Measurements from ENCODE around the gene KSR2. TPM values are rescaled to one million over a fixed set of nuclear protein-coding genes. Genes with fewer than 3 reads are reported as not detected.

Gene KSR2
- total and polyA plus RNA-seq, 3 experiments from 2014 or later: 0.07 to 0.11 TPM; not detected in 1

DNA sequence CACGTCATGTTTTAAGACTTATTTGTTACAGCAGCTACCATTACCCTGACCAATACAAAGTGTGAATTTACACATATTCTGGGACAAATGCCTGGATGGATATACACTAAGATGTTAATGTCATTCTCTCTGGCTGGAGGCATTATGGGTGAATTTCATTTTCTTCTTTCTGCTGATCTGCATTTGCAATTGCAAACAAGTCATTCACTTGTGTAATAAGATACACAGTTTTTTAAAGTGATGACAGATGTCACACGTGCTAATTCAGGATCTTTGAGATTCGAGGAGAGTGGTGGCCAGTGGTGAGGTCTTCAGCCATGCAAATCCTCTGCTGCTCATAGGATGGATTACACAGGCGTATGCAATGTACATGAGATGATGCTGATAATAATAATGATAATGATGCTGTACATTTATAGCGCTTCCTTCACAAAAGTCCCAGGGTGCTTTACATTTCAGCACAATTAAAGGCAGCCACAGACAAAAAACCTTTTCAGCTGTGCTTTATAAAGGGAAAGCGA, 451.5 kb downstream of the KSR2 start:
- Mint-ChIP-seq H3K9me3 (peaks cover 0 to 5% (median 2%) of the 10 kb centered on the region in 5 donors), H3K36me3 (no peaks in the 10 kb centered on the region), H3K27me3 (peaks cover 0 to 4% of the 10 kb centered on the region in 2 donors), H3K4me1 (no peaks in the 10 kb centered on the region), H3K4me3 (no peak overlapping the region), H3K27ac (no peak overlapping the region)
- Histone ChIP-seq H3K27me3 (ENCODE audit: insufficient read depth, low read length, poor library complexity, severe bottlenecking) (no peaks in the 10 kb centered on the region), H3K36me3 (ENCODE audit: insufficient read depth, low read length) (no peaks in the 10 kb centered on the region), H3K4me1 (ENCODE audit: insufficient read depth, low read length) (no peaks in the 10 kb centered on the region), H3K27ac (ENCODE audit: low read depth, low read length) (no peak overlapping the region), H3K9me3 (ENCODE audit: low read length) (no peaks in the 10 kb centered on the region), H3K4me3 (ENCODE audit: low read length) (no peak overlapping the region)
- CTCF ChIA-PET: no interaction called here
- no peak for DNase-seq
- POLR2A ChIA-PET: no interaction called here

DNA sequence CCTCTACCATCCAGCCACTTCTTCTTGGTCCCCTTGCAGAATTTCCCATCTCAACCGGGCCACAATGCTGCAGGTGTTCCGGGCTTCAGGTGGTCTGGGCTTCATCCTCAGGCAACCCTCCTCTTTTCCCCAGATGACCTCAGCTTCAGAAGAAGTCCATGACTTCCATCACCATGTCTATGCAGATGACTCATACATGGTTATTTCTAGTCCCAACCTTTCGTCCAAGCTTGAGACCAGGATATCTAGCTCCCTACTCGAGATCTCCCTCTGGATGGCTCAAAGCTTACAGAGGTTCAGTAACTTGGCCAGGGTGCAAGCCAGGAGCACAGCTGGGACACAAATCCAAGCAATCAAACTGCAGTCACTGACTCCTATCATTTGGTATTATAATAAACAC, 452.8 kb downstream of the KSR2 start:
- H3K9me3 Mint-ChIP-seq: peaks cover 0 to 4% (median 2%) of the 10 kb centered on the region in 5 donors
- H3K4me1 Mint-ChIP-seq: no peaks in the 10 kb centered on the region
- no peak overlapping the region for H3K27ac Mint-ChIP-seq
- H3K36me3 Mint-ChIP-seq: no peaks in the 10 kb centered on the region
- ChIA-PET POLR2A (no interaction called here), CTCF (no interaction called here)
- H3K27me3 Mint-ChIP-seq: peaks cover 0 to 4% of the 10 kb centered on the region in 2 donors
- H3K27ac ChIP-seq (ENCODE audit: low read depth, low read length): no peak overlapping the region
- no peaks in the 10 kb centered on the region for H3K36me3 ChIP-seq (ENCODE audit: insufficient read depth, low read length)
- H3K4me3 Mint-ChIP-seq: no peak overlapping the region
- H3K4me3 ChIP-seq (ENCODE audit: low read length): no peak overlapping the region
- no peaks in the 10 kb centered on the region for H3K4me1 ChIP-seq (ENCODE audit: insufficient read depth, low read length)
- no peak for DNase-seq
- H3K9me3 ChIP-seq (ENCODE audit: low read length): no peaks in the 10 kb centered on the region
- no peaks in the 10 kb centered on the region for H3K27me3 ChIP-seq (ENCODE audit: insufficient read depth, low read length, poor library complexity, severe bottlenecking)

DNA sequence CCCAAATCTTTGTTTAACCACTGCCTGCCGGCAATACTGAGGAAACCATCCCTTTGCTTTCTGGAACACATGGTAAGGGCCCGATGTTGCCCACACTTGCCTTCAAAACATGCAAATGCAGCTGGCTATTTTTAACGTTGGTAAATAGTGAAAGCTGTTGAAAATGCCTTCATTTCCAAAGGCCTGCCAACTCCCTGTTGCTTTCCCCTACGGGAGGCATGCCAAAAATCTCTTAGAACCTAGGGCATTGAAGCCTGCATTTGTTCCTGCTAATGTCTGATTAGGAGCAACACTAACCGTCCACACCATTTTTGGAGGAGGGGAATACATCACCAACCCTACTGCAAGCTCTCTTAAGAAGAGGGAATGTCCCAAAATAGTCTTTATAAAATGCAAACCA, 454.8 kb downstream of the KSR2 start:
- Mint-ChIP-seq H3K4me3 (no peak overlapping the region), H3K27ac (no peak overlapping the region), H3K36me3 (no peaks in the 10 kb centered on the region), H3K4me1 (no peaks in the 10 kb centered on the region), H3K9me3 (peaks cover 0 to 1% (median 0%) of the 10 kb centered on the region in 5 donors), H3K27me3 (peaks cover 0 to 2% of the 10 kb centered on the region in 2 donors)
- ChIA-PET CTCF (no interaction called here), POLR2A (no interaction called here)
- H3K9me3 ChIP-seq (ENCODE audit: low read length): no peaks in the 10 kb centered on the region
- DNase-seq: no peak
- no peaks in the 10 kb centered on the region for H3K36me3 ChIP-seq (ENCODE audit: insufficient read depth, low read length)
- H3K27ac ChIP-seq (ENCODE audit: low read depth, low read length): no peak overlapping the region
- no peaks in the 10 kb centered on the region for H3K27me3 ChIP-seq (ENCODE audit: insufficient read depth, low read length, poor library complexity, severe bottlenecking)
- H3K4me3 ChIP-seq (ENCODE audit: low read length): no peak overlapping the region
- no peaks in the 10 kb centered on the region for H3K4me1 ChIP-seq (ENCODE audit: insufficient read depth, low read length)

DNA sequence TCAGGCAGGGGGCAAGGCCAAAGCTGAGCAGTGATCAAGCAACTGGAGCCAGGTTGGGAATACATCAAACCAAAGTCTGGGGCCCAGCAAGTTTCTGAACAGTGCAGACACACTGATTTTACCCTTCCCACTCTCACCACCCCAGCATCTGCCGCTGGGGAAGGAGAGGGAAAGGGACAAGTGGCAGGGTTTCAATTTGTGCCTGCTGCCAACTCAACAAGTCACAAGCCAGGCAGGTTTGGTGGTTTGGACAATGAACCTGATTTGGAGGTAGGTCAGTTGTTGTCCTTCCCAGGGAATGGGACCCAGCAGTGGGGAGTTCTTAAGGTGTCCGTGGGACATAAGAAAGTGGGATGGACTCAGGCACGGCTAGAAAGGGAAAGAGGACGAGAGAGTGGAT, 455.4 kb downstream of the KSR2 start:
- DNase-seq: no peak
- Mint-ChIP-seq H3K36me3 (no peaks in the 10 kb centered on the region), H3K9me3 (peaks cover 0 to 1% (median 0%) of the 10 kb centered on the region in 5 donors), H3K4me1 (no peaks in the 10 kb centered on the region), H3K4me3 (no peak overlapping the region), H3K27ac (no peak overlapping the region), H3K27me3 (no peaks in the 10 kb centered on the region)
- Histone ChIP-seq H3K4me3 (ENCODE audit: low read length) (no peak overlapping the region), H3K27ac (ENCODE audit: low read depth, low read length) (no peak overlapping the region), H3K9me3 (ENCODE audit: low read length) (no peaks in the 10 kb centered on the region), H3K4me1 (ENCODE audit: insufficient read depth, low read length) (no peaks in the 10 kb centered on the region), H3K36me3 (ENCODE audit: insufficient read depth, low read length) (no peaks in the 10 kb centered on the region), H3K27me3 (ENCODE audit: insufficient read depth, low read length, poor library complexity, severe bottlenecking) (no peaks in the 10 kb centered on the region)
- POLR2A ChIA-PET: no interaction called here
- CTCF ChIA-PET: no interaction called here

DNA sequence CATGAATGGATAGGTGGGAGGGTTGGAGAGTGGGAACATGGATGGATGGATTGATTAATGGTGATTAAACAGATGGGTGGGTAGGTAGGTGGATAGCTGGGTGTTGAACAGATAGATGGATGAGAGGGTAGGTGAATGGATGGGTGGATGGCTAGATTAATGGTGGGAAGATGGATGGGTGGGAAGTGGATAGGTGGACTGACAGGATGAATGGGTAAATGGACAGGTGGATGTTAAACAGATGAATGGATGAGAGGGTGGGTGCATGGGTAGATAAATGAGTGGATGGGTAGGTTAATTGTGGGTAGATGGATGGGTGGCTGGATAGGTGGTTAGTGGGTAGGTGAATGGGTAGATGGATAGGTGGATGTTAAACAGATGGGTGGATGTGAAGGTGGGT, 460.3 kb downstream of the KSR2 start:
- Histone ChIP-seq H3K27me3 (ENCODE audit: insufficient read depth, low read length, poor library complexity, severe bottlenecking) (no peaks in the 10 kb centered on the region), H3K4me1 (ENCODE audit: insufficient read depth, low read length) (no peaks in the 10 kb centered on the region), H3K9me3 (ENCODE audit: low read length) (no peaks in the 10 kb centered on the region), H3K27ac (ENCODE audit: low read depth, low read length) (no peak overlapping the region), H3K4me3 (ENCODE audit: low read length) (no peak overlapping the region), H3K36me3 (ENCODE audit: insufficient read depth, low read length) (no peaks in the 10 kb centered on the region)
- Mint-ChIP-seq H3K36me3 (no peaks in the 10 kb centered on the region), H3K27me3 (peaks cover 0 to 1% of the 10 kb centered on the region in 2 donors), H3K27ac (no peak overlapping the region), H3K9me3 (peaks cover 0 to 5% (median 0%) of the 10 kb centered on the region in 5 donors), H3K4me3 (no peak overlapping the region), H3K4me1 (no peaks in the 10 kb centered on the region)
- POLR2A ChIA-PET: no interaction called here
- CTCF ChIA-PET: no interaction called here
- no peak for DNase-seq

DNA sequence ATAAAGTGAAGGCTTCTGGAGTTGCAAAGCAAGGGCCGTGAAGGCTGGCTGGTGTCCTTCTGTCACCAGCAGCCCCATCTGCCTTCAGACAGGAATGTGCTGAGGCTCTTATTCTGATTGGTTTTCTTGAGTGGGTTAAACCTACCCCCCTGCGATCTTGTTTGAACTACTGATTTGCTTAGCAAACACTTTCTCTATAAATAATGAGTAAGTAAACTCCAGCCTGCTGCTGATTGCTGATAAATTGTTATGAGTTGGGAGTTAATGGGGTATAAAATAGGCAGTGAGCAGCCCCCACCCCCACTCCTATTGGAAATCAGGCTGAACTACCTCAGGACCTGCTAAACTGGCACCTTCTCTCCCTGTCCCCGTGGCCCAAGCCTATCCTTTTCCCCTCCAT, 461.2 kb downstream of the KSR2 start:
- Histone ChIP-seq H3K27me3 (ENCODE audit: insufficient read depth, low read length, poor library complexity, severe bottlenecking) (no peaks in the 10 kb centered on the region), H3K27ac (ENCODE audit: low read depth, low read length) (no peak overlapping the region), H3K36me3 (ENCODE audit: insufficient read depth, low read length) (no peaks in the 10 kb centered on the region), H3K4me3 (ENCODE audit: low read length) (no peak overlapping the region), H3K4me1 (ENCODE audit: insufficient read depth, low read length) (no peaks in the 10 kb centered on the region), H3K9me3 (ENCODE audit: low read length) (no peaks in the 10 kb centered on the region)
- Mint-ChIP-seq H3K9me3 (peaks cover 0 to 5% (median 0%) of the 10 kb centered on the region in 5 donors), H3K4me1 (no peaks in the 10 kb centered on the region), H3K36me3 (no peaks in the 10 kb centered on the region), H3K4me3 (no peak overlapping the region), H3K27me3 (peaks cover 0 to 1% of the 10 kb centered on the region in 2 donors), H3K27ac (no peak overlapping the region)
- CTCF ChIA-PET: no interaction called here
- no peak for DNase-seq
- POLR2A ChIA-PET: no interaction called here

DNA sequence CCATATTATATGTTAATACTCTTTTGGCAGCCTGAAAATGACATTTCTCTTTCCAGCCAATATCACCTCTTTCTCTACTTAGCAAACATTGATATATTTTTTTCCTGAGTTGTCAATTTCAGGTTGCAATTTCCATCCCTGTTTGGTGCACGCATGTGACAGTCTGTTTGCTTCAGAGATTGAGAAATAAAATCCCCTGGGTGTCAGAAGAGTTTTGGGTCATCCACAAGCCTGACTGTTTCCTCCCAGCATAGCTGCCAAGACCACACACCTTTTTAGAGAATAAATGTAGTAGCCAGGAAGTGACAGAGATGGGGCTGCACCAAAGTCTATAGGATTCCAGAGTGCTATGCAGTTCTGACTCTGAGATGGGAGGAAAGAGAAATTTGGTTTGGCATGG, 462.5 kb downstream of the KSR2 start:
- H3K4me1 Mint-ChIP-seq: no peaks in the 10 kb centered on the region
- CTCF ChIA-PET: no interaction called here
- Histone ChIP-seq H3K9me3 (ENCODE audit: low read length) (no peaks in the 10 kb centered on the region), H3K27ac (ENCODE audit: low read depth, low read length) (no peak overlapping the region), H3K4me3 (ENCODE audit: low read length) (no peak overlapping the region), H3K36me3 (ENCODE audit: insufficient read depth, low read length) (no peaks in the 10 kb centered on the region), H3K4me1 (ENCODE audit: insufficient read depth, low read length) (no peaks in the 10 kb centered on the region), H3K27me3 (ENCODE audit: insufficient read depth, low read length, poor library complexity, severe bottlenecking) (no peaks in the 10 kb centered on the region)
- POLR2A ChIA-PET: no interaction called here
- no peak for DNase-seq
- H3K36me3 Mint-ChIP-seq: no peaks in the 10 kb centered on the region
- H3K27me3 Mint-ChIP-seq: peaks cover 0 to 1% of the 10 kb centered on the region in 2 donors
- H3K4me3 Mint-ChIP-seq: no peak overlapping the region
- H3K27ac Mint-ChIP-seq: no peak overlapping the region
- H3K9me3 Mint-ChIP-seq: peaks cover 0 to 5% (median 0%) of the 10 kb centered on the region in 5 donors

DNA sequence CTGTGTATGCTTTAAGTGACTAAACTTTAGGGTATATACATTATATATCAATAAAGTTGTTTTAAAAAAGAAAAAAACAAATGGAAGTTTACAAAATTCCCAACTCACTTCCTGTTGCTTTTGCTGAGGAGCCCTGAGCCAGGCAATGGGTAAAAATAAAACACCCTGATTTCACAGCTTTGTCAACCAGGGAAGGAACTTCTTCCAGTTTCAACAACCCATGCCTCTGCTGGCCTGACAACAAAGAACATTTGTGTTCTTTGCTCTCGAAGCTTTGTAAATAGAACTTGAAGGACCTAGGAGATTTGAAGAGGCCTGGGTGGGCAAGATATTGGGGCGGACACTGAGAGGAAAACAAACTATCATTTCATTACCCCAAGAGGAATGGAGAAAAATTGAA, 466.2 kb downstream of the KSR2 start:
- H3K4me3 ChIP-seq (ENCODE audit: low read length): no peak overlapping the region
- peaks cover 0 to 5% of the 10 kb centered on the region in 2 donors for H3K27me3 Mint-ChIP-seq
- ChIA-PET CTCF (no interaction called here), POLR2A (no interaction called here)
- no peaks in the 10 kb centered on the region for H3K27me3 ChIP-seq (ENCODE audit: insufficient read depth, low read length, poor library complexity, severe bottlenecking)
- no peak for DNase-seq
- no peaks in the 10 kb centered on the region for H3K4me1 Mint-ChIP-seq
- no peak overlapping the region for H3K27ac Mint-ChIP-seq
- no peaks in the 10 kb centered on the region for H3K36me3 Mint-ChIP-seq
- no peaks in the 10 kb centered on the region for H3K36me3 ChIP-seq (ENCODE audit: insufficient read depth, low read length)
- H3K27ac ChIP-seq (ENCODE audit: low read depth, low read length): no peak overlapping the region
- H3K9me3 Mint-ChIP-seq: peaks cover 0 to 5% (median 0%) of the 10 kb centered on the region in 5 donors
- H3K9me3 ChIP-seq (ENCODE audit: low read length): no peaks in the 10 kb centered on the region
- H3K4me1 ChIP-seq (ENCODE audit: insufficient read depth, low read length): no peaks in the 10 kb centered on the region
- no peak overlapping the region for H3K4me3 Mint-ChIP-seq

DNA sequence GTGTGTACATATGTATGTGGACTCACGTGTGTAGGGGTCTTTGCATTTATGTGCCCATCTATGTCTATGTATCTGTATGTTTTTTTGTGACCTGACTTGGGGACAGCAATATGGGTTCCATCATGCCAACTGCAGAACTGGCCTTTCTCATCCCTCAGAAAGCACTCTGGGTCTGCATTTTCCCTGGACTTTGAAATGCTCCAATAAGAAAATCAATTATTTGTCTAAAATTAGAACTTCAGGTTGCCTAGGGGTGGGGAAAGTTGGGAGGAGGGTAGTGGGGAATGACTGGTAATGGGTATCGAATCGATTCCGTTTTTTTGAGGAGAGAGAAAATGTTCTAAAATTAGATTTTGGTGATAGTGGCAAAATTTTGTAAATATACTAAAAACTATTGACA, 466.6 kb downstream of the KSR2 start:
- Mint-ChIP-seq H3K27ac (no peak overlapping the region), H3K4me1 (no peaks in the 10 kb centered on the region), H3K9me3 (peaks cover 0 to 5% (median 0%) of the 10 kb centered on the region in 5 donors), H3K4me3 (no peak overlapping the region), H3K36me3 (no peaks in the 10 kb centered on the region), H3K27me3 (peaks cover 0 to 5% of the 10 kb centered on the region in 2 donors)
- DNase-seq: no peak
- ChIA-PET CTCF (no interaction called here), POLR2A (no interaction called here)
- Histone ChIP-seq H3K27me3 (ENCODE audit: insufficient read depth, low read length, poor library complexity, severe bottlenecking) (no peaks in the 10 kb centered on the region), H3K27ac (ENCODE audit: low read depth, low read length) (no peak overlapping the region), H3K4me3 (ENCODE audit: low read length) (no peak overlapping the region), H3K4me1 (ENCODE audit: insufficient read depth, low read length) (no peaks in the 10 kb centered on the region), H3K9me3 (ENCODE audit: low read length) (no peaks in the 10 kb centered on the region), H3K36me3 (ENCODE audit: insufficient read depth, low read length) (no peaks in the 10 kb centered on the region)

Measured in CD8-positive, alpha-beta memory T cell (primary cell).